Mesendoderm (in vitro differentiated cells): ENCODE data around the gene DR1. TPM values are rescaled to one million over a fixed set of nuclear protein-coding genes. Genes with fewer than 3 reads are reported as not detected.

ENCODE experiments used
- DNase-seq: peaks from one replicate; pipeline ENCODE4 v3.0.0; 2013
- H2AK5ac ChIP-seq: 2 replicates; pipeline ENCODE4 v1.6.1; 2013; ENCODE audit warnings: low read length, inconsistent platforms
- H2BK120ac ChIP-seq: 2 replicates; pipeline ENCODE4 v1.6.1; 2013; ENCODE audit warnings: low read depth, mild to moderate bottlenecking, low read length, moderate library complexity, mixed read lengths
- H2BK15ac ChIP-seq: replicated peaks from 2 replicates; pipeline ENCODE4 v1.6.1; 2013; ENCODE audit warnings: low read depth, mild to moderate bottlenecking, moderate library complexity
- H2BK5ac ChIP-seq: 2 replicates; pipeline ENCODE4 v1.6.1; 2013; ENCODE audit warnings: low read length, inconsistent platforms
- H3K18ac ChIP-seq: 2 replicates; pipeline ENCODE4 v1.6.1; 2013; ENCODE audit warnings: mild to moderate bottlenecking, low read length, mixed read lengths
- H3K23ac ChIP-seq: one replicate; pipeline ENCODE4 v1.6.1; 2013; ENCODE audit warnings: low read length
- H3K27ac ChIP-seq: 2 replicates; pipeline ENCODE4 v1.5.1; 2013; ENCODE audit warnings: low read depth, mild to moderate bottlenecking, inconsistent platforms, low read length, moderate library complexity
- H3K27me3 ChIP-seq: 2 replicates; pipeline ENCODE4 v1.6.1; 2013; ENCODE audit warnings: low read length, control low read depth, mild to moderate bottlenecking, inconsistent platforms; ENCODE audit not compliant: insufficient read depth, poor library complexity
- H3K36me3 ChIP-seq: 2 replicates; pipeline ENCODE4 v1.6.1; 2013; ENCODE audit warnings: low read length, inconsistent platforms; ENCODE audit not compliant: control insufficient read depth, insufficient read depth
- H3K4ac ChIP-seq: one replicate; pipeline ENCODE4 v1.6.1; 2013; ENCODE audit warnings: low read depth, mild to moderate bottlenecking, low read length, moderate library complexity
- H3K4me1 ChIP-seq: 2 replicates; pipeline ENCODE4 v1.6.1; 2013; ENCODE audit warnings: low read depth, low read length, inconsistent platforms; ENCODE audit not compliant: control insufficient read depth
- H3K4me2 ChIP-seq: 2 replicates; pipeline ENCODE4 v1.6.1; 2013; ENCODE audit warnings: low read length
- H3K4me3 ChIP-seq: 2 replicates; pipeline ENCODE4 v1.5.1; 2013; ENCODE audit warnings: mild to moderate bottlenecking, low read length
- H3K56ac ChIP-seq: one replicate; pipeline ENCODE4 v1.6.1; 2013; ENCODE audit warnings: low read length
- H3K79me1 ChIP-seq: 2 replicates; pipeline ENCODE4 v1.6.1; 2013; ENCODE audit warnings: low read length, inconsistent platforms
- H3K79me2 ChIP-seq: 2 replicates; pipeline ENCODE4 v1.6.1; 2013; ENCODE audit warnings: mild to moderate bottlenecking, low read length; ENCODE audit not compliant: control insufficient read depth, insufficient read depth
- H3K9ac ChIP-seq: 2 replicates; pipeline ENCODE4 v1.6.1; 2013; ENCODE audit warnings: low read length, inconsistent platforms
- H4K5ac ChIP-seq: one replicate; pipeline ENCODE4 v1.6.1; 2013; ENCODE audit warnings: low read length
- H4K8ac ChIP-seq: one replicate; pipeline ENCODE4 v1.6.1; 2013; ENCODE audit warnings: low read depth, mild to moderate bottlenecking, control low read depth, low read length, moderate library complexity
- WGBS: extraction: QIAGEN DNeasy Blood & Tissue Kit; methylation state at CpG from one replicate; pipeline ENCODE4 v1.1.7; 2013; ENCODE audit warnings: low lambda C conversion rate, missing lambda C conversion rate; ENCODE audit not compliant: insufficient coverage; ENCODE audit errors: extremely low coverage; 5-methylcytosine and 5-hydroxymethylcytosine counted together
- polyA plus RNA-seq, 2 experiments: library from polyadenylated mRNA; stranded (reverse); fragments of 200-250 nt; gene quantifications; one replicate each; pipeline ENCODE4 v1.2.3, GENCODE V29; 2013

The DR1 gene
- polyA plus RNA-seq (2013, experiment 1 of 2): 40.7 TPM
- 39.8 TPM for polyA plus RNA-seq (2013, experiment 2 of 2)

DNA sequence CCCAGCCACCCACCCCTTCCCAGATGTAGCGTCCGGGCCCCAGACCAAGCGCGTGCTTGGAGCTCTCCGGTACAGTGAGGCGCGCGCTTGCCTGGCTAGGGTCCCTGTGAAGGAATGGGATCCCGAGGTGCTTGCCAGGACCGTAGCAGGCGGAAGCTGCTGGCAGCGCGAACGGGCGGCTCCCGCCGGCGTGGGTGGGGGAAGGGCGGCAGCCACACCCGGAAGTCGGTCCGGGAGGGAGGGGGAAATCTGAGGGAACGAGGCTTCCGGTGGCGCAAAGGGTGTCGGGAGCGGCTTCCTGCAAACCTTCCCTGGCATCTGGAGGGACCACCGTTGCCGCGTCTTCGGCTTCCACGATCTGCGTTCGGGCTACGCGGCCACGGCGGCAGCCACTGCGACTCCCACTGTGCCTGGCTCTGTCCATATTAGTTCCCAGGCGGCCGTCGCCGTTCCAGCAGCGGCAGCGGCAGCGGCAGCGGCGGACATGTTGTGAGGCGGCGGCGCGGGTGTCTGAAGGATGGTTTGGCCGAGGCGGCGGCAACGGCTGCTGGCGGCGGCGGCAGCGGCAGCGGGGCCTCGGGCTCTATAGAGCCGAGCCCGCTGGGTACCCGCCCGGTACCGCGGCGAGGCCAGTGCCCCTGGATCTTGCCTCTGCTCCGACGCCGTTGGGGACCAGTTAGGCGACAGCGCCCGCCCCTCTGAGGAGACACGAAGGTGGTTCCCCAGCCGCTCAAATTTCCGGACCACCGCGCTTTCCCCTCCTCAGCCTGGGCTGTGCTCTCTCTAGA lies at the start of gene DR1:
Gene DR1, plus strand, starts transcription at position 275 of the 788 bp plus-strand sequence. CDS start 739 bp downstream, outside the sequence.
- no CpG with 5 or more reads among the region's 80 CpGs for WGBS
- peaks cover under 1% of the 10 kb centered on the region for H3K4me1 ChIP-seq
- peak within 1 kb of the TSS; percentile 98 for H3K27ac ChIP-seq
- peak within 1 kb of the TSS; percentile 90 for H4K5ac ChIP-seq
- no peak within 1 kb of the TSS for H3K23ac ChIP-seq
- peak within 1 kb of the TSS; percentile 89 for H2BK5ac ChIP-seq
- peaks cover 33% of the 10 kb centered on the region for H3K79me2 ChIP-seq
- peak within 1 kb of the TSS; percentile 97 for H3K9ac ChIP-seq
- H3K18ac ChIP-seq: peak within 1 kb of the TSS; percentile 75
- H3K36me3 ChIP-seq: no peaks in the 10 kb centered on the region
- H2AK5ac ChIP-seq: no peak within 1 kb of the TSS
- H3K56ac ChIP-seq: peak within 1 kb of the TSS; percentile 99
- no peak within 1 kb of the TSS for H2BK15ac ChIP-seq
- H3K4ac ChIP-seq: peak within 1 kb of the TSS; percentile 77
- DNase-seq: peak; percentile 97
- H2BK120ac ChIP-seq: peak within 1 kb of the TSS; percentile 8
- H3K27me3 ChIP-seq: no peaks in the 10 kb centered on the region
- peak within 1 kb of the TSS; percentile 32 for H3K4me2 ChIP-seq
- no peaks in the 10 kb centered on the region for H3K79me1 ChIP-seq
- H4K8ac ChIP-seq: no peak within 1 kb of the TSS
- peak within 1 kb of the TSS; percentile 72 for H3K4me3 ChIP-seq

GRCh38 chr1:93296555-93297154 lies 49.1 kb upstream of the DR1 start:
- Histone ChIP-seq H3K36me3 (no peaks in the 10 kb centered on the region), H3K18ac (no peak overlapping the region), H2BK120ac (no peak overlapping the region), H3K79me2 (no peaks in the 10 kb centered on the region), H4K8ac (no peak overlapping the region), H3K27ac (no peak overlapping the region), H3K4me2 (no peak overlapping the region), H2BK15ac (no peak overlapping the region), H2BK5ac (peak overlapping the region; percentile 5), H3K4me1 (peaks cover 3% of the 10 kb centered on the region), H4K5ac (no peak overlapping the region), H3K9ac (no peak overlapping the region), H3K23ac (no peak overlapping the region), H3K27me3 (no peaks in the 10 kb centered on the region), H3K4ac (no peak overlapping the region), H3K79me1 (no peaks in the 10 kb centered on the region), H3K56ac (peak overlapping the region; percentile 62), H3K4me3 (no peak overlapping the region), H2AK5ac (no peak overlapping the region)
- DNase-seq: peak; percentile 32
- WGBS: no CpG with 5 or more reads among the region's 3 CpGs

DNA sequence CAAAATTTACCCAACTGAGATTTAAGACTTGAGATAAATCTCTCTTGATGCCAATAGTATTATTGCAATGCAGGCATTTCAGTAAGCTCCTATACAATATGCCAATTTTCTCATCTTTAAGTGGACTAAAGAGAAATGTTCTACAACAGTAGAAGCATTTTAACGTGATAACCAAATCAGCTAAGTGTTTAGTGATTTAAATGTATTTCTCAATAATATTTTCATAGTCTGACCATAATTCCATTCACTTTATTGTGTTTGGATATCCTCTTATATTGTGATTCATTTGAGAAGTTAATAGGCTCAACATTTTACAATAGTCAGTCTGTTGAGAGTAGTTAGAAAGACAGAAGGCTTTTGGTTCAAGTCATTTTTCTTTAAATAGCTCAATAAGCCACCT lies 44.6 kb upstream of the DR1 start:
- H3K4me1 ChIP-seq: peaks cover 3% of the 10 kb centered on the region
- H2BK120ac ChIP-seq: no peak overlapping the region
- no peak overlapping the region for H3K18ac ChIP-seq
- no peak overlapping the region for H2BK15ac ChIP-seq
- H2AK5ac ChIP-seq: no peak overlapping the region
- H3K27me3 ChIP-seq: no peaks in the 10 kb centered on the region
- H3K79me2 ChIP-seq: no peaks in the 10 kb centered on the region
- DNase-seq: no peak
- no CpG with 5 or more reads among the region's 1 CpG for WGBS
- H3K23ac ChIP-seq: no peak overlapping the region
- no peak overlapping the region for H2BK5ac ChIP-seq
- no peak overlapping the region for H3K27ac ChIP-seq
- H3K36me3 ChIP-seq: no peaks in the 10 kb centered on the region
- H3K9ac ChIP-seq: no peak overlapping the region
- H3K79me1 ChIP-seq: no peaks in the 10 kb centered on the region
- H4K5ac ChIP-seq: no peak overlapping the region
- H3K4me2 ChIP-seq: no peak overlapping the region
- no peak overlapping the region for H4K8ac ChIP-seq
- no peak overlapping the region for H3K4me3 ChIP-seq
- no peak overlapping the region for H3K56ac ChIP-seq
- H3K4ac ChIP-seq: no peak overlapping the region

GRCh38 chr1:93302078-93302477 lies 43.6 kb upstream of the DR1 start:
- no peak overlapping the region for H4K8ac ChIP-seq
- H3K56ac ChIP-seq: no peak overlapping the region
- H3K27ac ChIP-seq: no peak overlapping the region
- H3K4me1 ChIP-seq: peaks cover 4% of the 10 kb centered on the region
- H3K4me2 ChIP-seq: no peak overlapping the region
- H2BK15ac ChIP-seq: no peak overlapping the region
- H2BK5ac ChIP-seq: no peak overlapping the region
- no peaks in the 10 kb centered on the region for H3K79me1 ChIP-seq
- H4K5ac ChIP-seq: no peak overlapping the region
- H3K23ac ChIP-seq: no peak overlapping the region
- H2BK120ac ChIP-seq: no peak overlapping the region
- no peak overlapping the region for H3K4me3 ChIP-seq
- H3K36me3 ChIP-seq: no peaks in the 10 kb centered on the region
- H3K79me2 ChIP-seq: no peaks in the 10 kb centered on the region
- H3K9ac ChIP-seq: no peak overlapping the region
- H2AK5ac ChIP-seq: no peak overlapping the region
- H3K4ac ChIP-seq: no peak overlapping the region
- WGBS: no CpG with 5 or more reads among the region's 5 CpGs
- no peak for DNase-seq
- H3K27me3 ChIP-seq: no peaks in the 10 kb centered on the region
- H3K18ac ChIP-seq: no peak overlapping the region

DNA sequence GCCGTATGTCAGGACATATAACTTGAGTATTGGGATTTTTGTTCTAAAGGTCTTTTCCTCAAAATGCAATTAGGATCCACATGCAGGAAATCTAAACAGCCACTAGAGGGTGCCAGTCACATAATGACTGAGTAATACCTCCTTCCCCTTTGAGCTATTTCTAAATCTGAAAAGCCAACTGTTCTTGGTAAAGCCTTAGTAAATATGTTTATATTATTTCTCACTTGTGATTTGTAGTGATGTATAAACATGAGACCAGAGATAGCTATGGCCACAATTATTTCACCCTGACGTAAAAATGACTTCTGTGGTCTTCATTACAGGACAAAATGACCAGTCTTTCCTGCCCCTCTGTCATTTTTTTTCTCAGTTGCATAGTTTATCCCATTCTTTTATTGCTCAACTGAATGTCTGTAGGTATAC lies 41.0 kb upstream of the DR1 start:
- H4K8ac ChIP-seq: no peak overlapping the region
- no peaks in the 10 kb centered on the region for H3K27me3 ChIP-seq
- H3K27ac ChIP-seq: no peak overlapping the region
- H2AK5ac ChIP-seq: no peak overlapping the region
- no peak overlapping the region for H3K4me2 ChIP-seq
- WGBS: no CpG with 5 or more reads among the region's 2 CpGs
- H3K9ac ChIP-seq: no peak overlapping the region
- H3K79me1 ChIP-seq: no peaks in the 10 kb centered on the region
- H2BK120ac ChIP-seq: no peak overlapping the region
- H3K56ac ChIP-seq: no peak overlapping the region
- H2BK15ac ChIP-seq: no peak overlapping the region
- H3K23ac ChIP-seq: no peak overlapping the region
- peak; percentile 67 for DNase-seq
- no peak overlapping the region for H4K5ac ChIP-seq
- no peak overlapping the region for H3K4ac ChIP-seq
- no peaks in the 10 kb centered on the region for H3K79me2 ChIP-seq
- no peak overlapping the region for H3K18ac ChIP-seq
- no peak overlapping the region for H3K4me3 ChIP-seq
- no peaks in the 10 kb centered on the region for H3K36me3 ChIP-seq
- peaks cover 4% of the 10 kb centered on the region for H3K4me1 ChIP-seq
- no peak overlapping the region for H2BK5ac ChIP-seq
